ENCODE measurements around the gene OR9K2. TPM values are rescaled to one million over a fixed set of nuclear protein-coding genes. Genes with fewer than 3 reads are reported as not detected.
"Not testable (repeated sequence)": the region's sequence is repeated elsewhere in the genome, so short reads cannot be mapped to it uniquely, and the experiment has no call there.

Gene OR9K2
- total RNA-seq, 2 experiments from 2014 or later = not detected

DNA sequence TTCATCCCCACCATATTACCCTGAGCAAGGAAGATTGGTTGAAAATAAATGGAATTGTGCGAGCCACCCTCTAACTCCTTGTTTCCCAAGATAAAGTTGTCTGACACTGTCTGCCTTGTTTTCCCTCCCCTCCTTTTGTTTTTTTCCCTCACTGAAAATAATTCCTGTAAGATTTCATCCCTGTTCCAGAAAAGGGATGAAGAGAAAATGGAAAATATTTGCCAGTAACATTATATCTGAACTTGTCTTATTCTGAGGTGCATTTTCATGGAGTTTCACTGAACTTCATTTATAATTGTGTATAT, 17.3 kb downstream of the OR9K2 start:
- Histone ChIP-seq H3K27me3 (ENCODE audit: control insufficient read depth in 1 of 2, insufficient read depth in 2 of 2, low read length in 2 of 2) (no peaks in the 10 kb centered on the region), H3K4me3 (ENCODE audit: low read length) (no peak overlapping the region), H3K4me1 (ENCODE audit: insufficient read depth, low read length) (no peaks in the 10 kb centered on the region), H3K27ac (ENCODE audit: low read depth in 1 of 2, low read length in 2 of 2) (no peak overlapping the region), H3K36me3 (ENCODE audit: insufficient read depth, low read length) (no peaks in the 10 kb centered on the region), H3K9me3 (ENCODE audit: control insufficient read depth in 1 of 2, insufficient read depth in 1 of 2, low read length in 2 of 2) (no peaks in the 10 kb centered on the region)
- ChIA-PET POLR2A (no interaction called here), CTCF (no interaction called here)
- Mint-ChIP-seq H3K9me3 (no peaks in the 10 kb centered on the region), H3K4me3 (no peak overlapping the region), H3K36me3 (ENCODE audit: low read depth) (no peaks in the 10 kb centered on the region), H3K27me3 (peaks cover 4% of the 10 kb centered on the region), H3K27ac (no peak overlapping the region), H3K4me1 (ENCODE audit: low read depth) (no peaks in the 10 kb centered on the region)
- intact Hi-C loops (cut with DNase I, micrococcal nuclease) = loop anchor here (1.0 to 5.0 kb wide), 6 partner anchors 146 to 441 kb away; no protein-coding TSS in a partner anchor
- TF ChIP-seq, protein P1, sequence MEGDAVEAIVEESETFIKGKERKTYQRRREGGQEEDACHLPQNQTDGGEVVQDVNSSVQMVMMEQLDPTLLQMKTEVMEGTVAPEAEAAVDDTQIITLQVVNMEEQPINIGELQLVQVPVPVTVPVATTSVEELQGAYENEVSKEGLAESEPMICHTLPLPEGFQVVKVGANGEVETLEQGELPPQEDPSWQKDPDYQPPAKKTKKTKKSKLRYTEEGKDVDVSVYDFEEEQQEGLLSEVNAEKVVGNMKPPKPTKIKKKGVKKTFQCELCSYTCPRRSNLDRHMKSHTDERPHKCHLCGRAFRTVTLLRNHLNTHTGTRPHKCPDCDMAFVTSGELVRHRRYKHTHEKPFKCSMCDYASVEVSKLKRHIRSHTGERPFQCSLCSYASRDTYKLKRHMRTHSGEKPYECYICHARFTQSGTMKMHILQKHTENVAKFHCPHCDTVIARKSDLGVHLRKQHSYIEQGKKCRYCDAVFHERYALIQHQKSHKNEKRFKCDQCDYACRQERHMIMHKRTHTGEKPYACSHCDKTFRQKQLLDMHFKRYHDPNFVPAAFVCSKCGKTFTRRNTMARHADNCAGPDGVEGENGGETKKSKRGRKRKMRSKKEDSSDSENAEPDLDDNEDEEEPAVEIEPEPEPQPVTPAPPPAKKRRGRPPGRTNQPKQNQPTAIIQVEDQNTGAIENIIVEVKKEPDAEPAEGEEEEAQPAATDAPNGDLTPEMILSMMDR (IDR thresholded peaks at IDR 0.05) = peak; percentile 67
- DNase-seq (no peak), ATAC-seq (ENCODE audit: poor library complexity) (no peak)

DNA sequence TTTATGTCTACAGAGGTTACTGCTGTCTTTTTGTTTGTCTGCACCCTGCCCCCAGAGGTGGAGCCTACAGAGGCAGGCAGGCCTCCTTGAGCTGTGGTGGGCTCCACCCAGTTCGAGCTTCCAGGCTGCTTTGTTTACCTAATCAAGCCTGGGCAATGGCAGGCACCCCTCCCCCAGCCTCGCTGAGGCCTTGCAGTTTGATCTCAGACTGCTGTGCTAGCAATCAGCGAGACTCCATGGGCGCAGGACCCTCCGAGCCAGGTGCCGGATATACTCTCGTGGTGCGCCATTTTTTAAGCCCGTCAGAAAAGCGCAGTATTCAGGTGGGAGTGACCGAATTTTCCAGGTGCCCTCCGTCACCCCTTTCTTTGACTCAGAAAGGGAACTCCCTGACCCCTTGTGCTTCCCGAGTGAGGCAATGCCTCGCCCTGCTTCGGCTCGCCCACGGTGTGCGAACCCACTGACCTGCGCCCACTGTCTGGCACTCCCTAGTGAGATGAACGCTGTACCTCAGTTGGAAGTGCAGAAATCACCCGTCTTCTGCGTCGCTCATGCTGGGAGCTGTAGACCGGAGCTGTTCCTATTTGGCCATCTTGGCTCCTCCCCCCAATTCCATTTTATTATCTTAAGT, 40.9 kb downstream of the OR9K2 start:
- POLR2A ChIA-PET; H3K4me1 Mint-ChIP-seq (ENCODE audit: low read depth); intact Hi-C loops (cut with DNase I, micrococcal nuclease); H3K4me3 Mint-ChIP-seq; H3K27ac Mint-ChIP-seq; H3K9me3 Mint-ChIP-seq; H3K36me3 ChIP-seq (ENCODE audit: insufficient read depth, low read length); H3K27ac ChIP-seq (ENCODE audit: low read depth in 1 of 2, low read length in 2 of 2); H3K36me3 Mint-ChIP-seq (ENCODE audit: low read depth); H3K9me3 ChIP-seq (ENCODE audit: control insufficient read depth in 1 of 2, insufficient read depth in 1 of 2, low read length in 2 of 2); CTCF ChIA-PET; H3K4me1 ChIP-seq (ENCODE audit: insufficient read depth, low read length); H3K27me3 Mint-ChIP-seq; H3K4me3 ChIP-seq (ENCODE audit: low read length); ATAC-seq (ENCODE audit: poor library complexity); DNase-seq; H3K27me3 ChIP-seq (ENCODE audit: control insufficient read depth in 1 of 2, insufficient read depth in 2 of 2, low read length in 2 of 2): not testable (repeated sequence)

DNA sequence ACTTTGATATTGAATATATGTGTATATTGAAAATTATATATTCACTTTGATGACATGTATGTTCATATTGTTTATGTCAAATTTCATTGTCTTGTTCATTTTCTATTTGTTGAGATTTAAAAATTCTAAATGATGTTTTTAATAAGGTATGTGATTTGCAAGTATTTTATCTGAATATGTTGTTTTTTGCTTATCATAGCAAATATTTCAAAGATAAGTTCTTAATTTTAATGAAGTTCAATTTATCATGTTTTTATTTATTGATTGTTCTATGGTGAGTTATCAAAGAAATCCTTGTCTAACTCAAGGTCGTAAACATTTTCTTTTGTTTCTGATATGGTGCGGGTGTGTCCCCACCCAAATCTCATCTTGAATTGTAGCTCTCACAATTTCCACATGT, 45.2 kb downstream of the OR9K2 start:
- Histone ChIP-seq H3K27me3 (ENCODE audit: control insufficient read depth in 1 of 2, insufficient read depth in 2 of 2, low read length in 2 of 2) (no peaks in the 10 kb centered on the region), H3K4me1 (ENCODE audit: insufficient read depth, low read length) (no peaks in the 10 kb centered on the region), H3K27ac (ENCODE audit: low read depth in 1 of 2, low read length in 2 of 2) (no peak overlapping the region), H3K4me3 (ENCODE audit: low read length) (no peak overlapping the region), H3K9me3 (ENCODE audit: control insufficient read depth in 1 of 2, insufficient read depth in 1 of 2, low read length in 2 of 2) (peaks cover 0 to 6% of the 10 kb centered on the region in 2 experiments), H3K36me3 (ENCODE audit: insufficient read depth, low read length) (no peaks in the 10 kb centered on the region)
- DNase-seq = no peak
- ChIA-PET CTCF (no interaction called here), POLR2A (no interaction called here)
- Mint-ChIP-seq H3K27me3 (peaks cover 29% of the 10 kb centered on the region), H3K4me3 (no peak overlapping the region), H3K4me1 (ENCODE audit: low read depth) (no peaks in the 10 kb centered on the region), H3K27ac (no peak overlapping the region), H3K36me3 (ENCODE audit: low read depth) (no peaks in the 10 kb centered on the region), H3K9me3 (no peaks in the 10 kb centered on the region)
- no peak for ATAC-seq (ENCODE audit: poor library complexity)
- TF ChIP-seq, protein P1 (IDR thresholded peaks at IDR 0.05) = no peak
- intact Hi-C loops (cut with DNase I, micrococcal nuclease) = no loop called here

DNA sequence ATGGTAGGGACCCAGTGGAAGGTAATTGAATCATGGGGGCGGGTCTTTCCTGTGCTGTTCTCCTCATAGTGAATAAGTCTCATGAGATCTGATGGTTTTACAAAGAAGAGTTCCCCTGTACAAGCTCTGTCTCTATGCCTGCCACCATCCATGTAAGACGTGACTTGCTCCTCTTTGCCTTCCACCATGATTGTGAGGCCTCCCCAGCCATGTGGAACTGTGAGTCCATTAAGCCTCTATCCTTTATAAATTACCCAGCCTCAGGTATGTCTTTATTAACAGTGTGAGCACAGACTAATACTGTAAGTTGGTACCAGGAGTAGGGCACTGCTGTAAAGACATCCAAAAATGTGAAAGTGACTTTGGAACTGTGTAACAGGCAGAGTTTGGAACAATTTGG, 45.6 kb downstream of the OR9K2 start:
- H3K9me3 Mint-ChIP-seq; H3K36me3 Mint-ChIP-seq (ENCODE audit: low read depth); DNase-seq; H3K4me3 ChIP-seq (ENCODE audit: low read length); H3K27me3 ChIP-seq (ENCODE audit: control insufficient read depth in 1 of 2, insufficient read depth in 2 of 2, low read length in 2 of 2); ATAC-seq (ENCODE audit: poor library complexity); H3K9me3 ChIP-seq (ENCODE audit: control insufficient read depth in 1 of 2, insufficient read depth in 1 of 2, low read length in 2 of 2); H3K27ac Mint-ChIP-seq; H3K4me3 Mint-ChIP-seq; H3K27ac ChIP-seq (ENCODE audit: low read depth in 1 of 2, low read length in 2 of 2); CTCF ChIA-PET; H3K36me3 ChIP-seq (ENCODE audit: insufficient read depth, low read length); H3K4me1 Mint-ChIP-seq (ENCODE audit: low read depth); intact Hi-C loops (cut with DNase I, micrococcal nuclease); POLR2A ChIA-PET; H3K4me1 ChIP-seq (ENCODE audit: insufficient read depth, low read length): not testable (repeated sequence)
- H3K27me3 Mint-ChIP-seq = peaks cover 29% of the 10 kb centered on the region

Data from CD4-positive, alpha-beta T cell (primary cell).